A549 (cell line): Measurements from ENCODE around the gene MYO1C. TPM values are rescaled to one million over a fixed set of nuclear protein-coding genes. Genes with fewer than 3 reads are reported as not detected.

Experiments used
- ATAC-seq, 2 experiments: fragments of 200-7000 bp in 1 of 2; fragments of >200 bp in 1 of 2; cut with Nextera tagmentation in 1 of 2; cut with Tn5 transposase in 1 of 2; 3 replicates each; pipeline versions ENCODE4 v1.8.0 to v1.9.1; 2018 to 2020; ENCODE audit warnings: mild to moderate bottlenecking in 1 of 2, moderate library complexity in 1 of 2
- CTCF ChIA-PET: fragments of 300-600 bp; sonication (Branson Sonifier 250); formaldehyde crosslinking; extraction: SDS; loops from one replicate; lab custom pipeline; 2021; ENCODE audit warnings: antibody characterized with exemption, inconsistent platforms; lab: Yijun Ruan, JAX
- POLR2A ChIA-PET: fragments of 350-600 bp; formaldehyde crosslinking; extraction: SDS; loops from one replicate; lab custom pipeline; 2021; ENCODE audit warnings: antibody characterized with exemption, inconsistent platforms; lab: Yijun Ruan, JAX
- DNase-seq, 2 experiments: peaks; one replicate each; pipeline versions ENCODE4 v3.0.0 to v3.0.0-alpha.2; 2011 to 2016; ENCODE audit warnings: low read depth in 1 of 2, low spot score in 1 of 2
- FAIRE-seq: peaks from 2 replicates; lab custom pipeline; 2011; peaks lifted over from hg19 to GRCh38; lab: Jason Lieb, UNC
- H3K27ac ChIP-seq, 2 experiments: fragments of >200 bp; sonication (Bioruptor Twin); formaldehyde crosslinking; 3 replicates each; pipeline ENCODE4 v1.5.1; 2016 to 2017
- H3K4me1 ChIP-seq: fragments of >200 bp; sonication (Bioruptor Twin); formaldehyde crosslinking; 3 replicates; pipeline ENCODE4 v1.6.1; 2016
- H3K4me2 ChIP-seq: fragments of >200 bp; sonication (Bioruptor Twin); formaldehyde crosslinking; 3 replicates; pipeline ENCODE4 v1.6.1; 2016
- H3K4me3 ChIP-seq: fragments of >200 bp; sonication (Bioruptor Twin); formaldehyde crosslinking; 3 replicates; pipeline ENCODE4 v1.5.1; 2016
- H3K9me3 ChIP-seq: fragments of >200 bp; sonication (Bioruptor Twin); formaldehyde crosslinking; 3 replicates; pipeline ENCODE4 v1.6.1; 2016
- BCL3 ChIP-seq: fragments of >200 bp; sonication (Bioruptor Twin); formaldehyde crosslinking; IDR thresholded peaks from 3 replicates; pipeline ENCODE4 v1.6.1; 2016
- CBX2 ChIP-seq: fragments of 200-600 bp; sonication (generic); IDR thresholded peaks from 2 replicates; pipeline ENCODE4 v1.6.1; 2016; ENCODE audit warnings: low read depth, mild to moderate bottlenecking, borderline replicate concordance
- CHD4 ChIP-seq: fragments of 200-600 bp; sonication (generic); IDR thresholded peaks from 2 replicates; pipeline ENCODE4 v1.6.1; 2016; ENCODE audit warnings: antibody characterized with exemption, mild to moderate bottlenecking, borderline replicate concordance
- KDM5A ChIP-seq: fragments of 200-600 bp; sonication (generic); IDR thresholded peaks from 2 replicates; pipeline ENCODE4 v1.6.1; 2016; ENCODE audit warnings: antibody characterized with exemption, mild to moderate bottlenecking
- PHF8 ChIP-seq: fragments of 200-600 bp; sonication (generic); IDR thresholded peaks from 2 replicates; pipeline ENCODE4 v1.6.1; 2016; ENCODE audit warnings: low read depth, mild to moderate bottlenecking, antibody characterized with exemption, moderate library complexity, borderline replicate concordance
- POLR2A ChIP-seq: IDR thresholded peaks from 2 replicates; pipeline ENCODE4 v1.6.1; 2012; ENCODE audit warnings: mild to moderate bottlenecking, low read length
- RAD21 ChIP-seq, 2 experiments: fragments of >200 bp in 1 of 2; sonication (Bioruptor Twin) in 1 of 2; formaldehyde crosslinking in 1 of 2; IDR thresholded peaks in 1 of 2; conservative IDR thresholded peaks in 1 of 2; 2 replicates in 1 of 2; 3 replicates in 1 of 2; pipeline ENCODE4 v1.6.1; 2012 to 2018; ENCODE audit warnings: inconsistent platforms in 1 of 2
- RARB ChIP-seq: fragments of 250-450 bp; sonication (Bioruptor Pico); IDR thresholded peaks from 2 replicates; pipeline ENCODE4 v1.8.0; 2021; ENCODE audit warnings: mild to moderate bottlenecking, moderate library complexity
- RNF2 ChIP-seq: fragments of 200-600 bp; sonication (generic); IDR thresholded peaks from 2 replicates; pipeline ENCODE4 v1.6.1; 2016; ENCODE audit warnings: low read depth, mild to moderate bottlenecking, antibody characterized with exemption, moderate library complexity, borderline replicate concordance
- SMC3 ChIP-seq: fragments of >200 bp; sonication (Bioruptor Twin); formaldehyde crosslinking; IDR thresholded peaks from 3 replicates; pipeline ENCODE4 v1.6.1; 2018; ENCODE audit warnings: inconsistent platforms
- WGBS: methylation state at CpG from one replicate; pipeline ENCODE4 v1.1.6; 2017; ENCODE audit errors: missing lambda C conversion rate; 5-methylcytosine and 5-hydroxymethylcytosine counted together
- polyA plus RNA-seq, 4 experiments: library from polyadenylated mRNA; depleted of rRNA in 3 of 4; stranded (reverse); fragments of >200 nt; fragmentation: RNase III in 1 of 4; extraction: RNeasy Plus Mini Kit Qiagen cat#74134 plus additional on column Dnase treatment in 1 of 4; gene quantifications; 2 replicates in 3 of 4; 3 replicates in 1 of 4; pipeline ENCODE4 v1.2.3, GENCODE V29; 2011 to 2017
- TF ChIP-seq, protein P1 (sequence below): IDR thresholded peaks from 2 replicates; pipeline ENCODE4 v1.6.1; 2012
- TF ChIP-seq, protein P2 (sequence below): fragments of >200 bp; sonication (Bioruptor Twin); formaldehyde crosslinking; IDR thresholded peaks from 3 replicates; pipeline ENCODE4 v1.5.1; 2016
- TF ChIP-seq, protein P3 (sequence below): fragments of 250-450 bp; sonication (Bioruptor Pico); IDR thresholded peaks from 2 replicates; pipeline ENCODE4 v1.5.0; 2021; ENCODE audit warnings: mild to moderate bottlenecking, moderate library complexity, borderline replicate concordance
- TF ChIP-seq, protein P4 (sequence below): fragments of 450-650 bp; IDR thresholded peaks from 2 replicates; pipeline ENCODE4 v1.6.1; 2014; ENCODE audit warnings: antibody characterized with exemption
- TF ChIP-seq, protein P5 (sequence below): IDR thresholded peaks from 2 replicates; pipeline ENCODE4 v1.6.1; 2012

Gene MYO1C
- polyA plus RNA-seq, 2 of the 4 experiments (the other 2 are of a cell fraction), result 101 to 123 TPM

DNA sequence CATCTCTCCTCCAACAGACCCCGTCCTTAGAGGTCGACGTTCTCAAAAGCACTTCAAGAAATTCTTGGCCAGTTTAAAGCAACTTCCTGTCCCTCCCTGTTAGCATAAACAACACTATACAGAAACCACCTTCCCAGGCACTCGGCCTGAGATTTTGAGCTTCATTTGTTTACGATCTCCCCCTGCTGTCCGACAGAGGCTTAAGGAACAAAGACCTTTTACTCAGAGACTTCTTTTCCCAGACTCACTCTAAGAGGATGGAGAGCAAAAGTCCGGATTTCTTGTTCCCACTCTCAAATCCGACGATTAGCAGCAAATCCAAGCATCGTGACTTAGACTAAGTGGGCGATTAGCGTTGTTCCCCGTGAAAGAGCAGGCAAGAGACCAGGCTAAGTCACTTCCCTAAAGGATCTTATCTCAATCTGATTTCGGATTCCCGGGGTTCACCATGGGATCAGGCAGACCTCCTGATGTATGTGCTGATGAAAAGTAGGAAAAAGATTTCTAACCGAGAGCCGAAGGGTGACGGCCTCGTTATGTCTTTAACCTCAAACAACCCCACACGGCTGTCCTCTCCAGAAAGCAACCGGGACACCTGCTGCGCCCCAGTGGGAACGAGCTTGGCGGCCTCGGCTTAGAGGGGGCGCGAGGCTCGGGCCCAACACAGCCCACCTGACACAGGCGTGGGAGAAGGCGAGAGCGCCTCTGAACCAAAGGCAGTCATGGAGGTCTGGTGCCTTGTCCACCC is 23.3 kb upstream of the MYO1C start:
- H3K27ac ChIP-seq, result peak overlapping the region; percentile 75 to 88
- peak overlapping the region; percentile 87 for H3K4me2 ChIP-seq
- peak; percentile 86 to 91 for DNase-seq
- peak; percentile 58 to 66 for ATAC-seq
- H3K9me3 ChIP-seq, result no peaks in the 10 kb centered on the region
- POLR2A ChIA-PET, result interaction anchor here (0.5 to 1.9 kb wide), 29 partner anchors 10 to 262 kb away, joined by 3 to 29 read pairs (median 7); partner anchors contain the start of genes CRK, PITPNA, SLC43A2 and YWHAE
- peak; percentile 77 to 84 for TF ChIP-seq RAD21 (conservative IDR thresholded peaks at IDR 0.05 in 1 of 2, IDR thresholded peaks at IDR 0.05 in 1 of 2)
- no peak for TF ChIP-seq CHD4
- no peak for TF ChIP-seq RNF2
- TF ChIP-seq RARB (CRISPR knock-in tag), result no peak
- TF ChIP-seq, protein P1, sequence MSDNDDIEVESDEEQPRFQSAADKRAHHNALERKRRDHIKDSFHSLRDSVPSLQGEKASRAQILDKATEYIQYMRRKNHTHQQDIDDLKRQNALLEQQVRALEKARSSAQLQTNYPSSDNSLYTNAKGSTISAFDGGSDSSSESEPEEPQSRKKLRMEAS, result peak; percentile 20; the same call in 1 of the 2 replicates
- TF ChIP-seq BCL3, result no peak
- 0 out of 2 replicates have a peak, but pooled peaks have one; percentile 39 for TF ChIP-seq KDM5A
- TF ChIP-seq, protein P2, sequence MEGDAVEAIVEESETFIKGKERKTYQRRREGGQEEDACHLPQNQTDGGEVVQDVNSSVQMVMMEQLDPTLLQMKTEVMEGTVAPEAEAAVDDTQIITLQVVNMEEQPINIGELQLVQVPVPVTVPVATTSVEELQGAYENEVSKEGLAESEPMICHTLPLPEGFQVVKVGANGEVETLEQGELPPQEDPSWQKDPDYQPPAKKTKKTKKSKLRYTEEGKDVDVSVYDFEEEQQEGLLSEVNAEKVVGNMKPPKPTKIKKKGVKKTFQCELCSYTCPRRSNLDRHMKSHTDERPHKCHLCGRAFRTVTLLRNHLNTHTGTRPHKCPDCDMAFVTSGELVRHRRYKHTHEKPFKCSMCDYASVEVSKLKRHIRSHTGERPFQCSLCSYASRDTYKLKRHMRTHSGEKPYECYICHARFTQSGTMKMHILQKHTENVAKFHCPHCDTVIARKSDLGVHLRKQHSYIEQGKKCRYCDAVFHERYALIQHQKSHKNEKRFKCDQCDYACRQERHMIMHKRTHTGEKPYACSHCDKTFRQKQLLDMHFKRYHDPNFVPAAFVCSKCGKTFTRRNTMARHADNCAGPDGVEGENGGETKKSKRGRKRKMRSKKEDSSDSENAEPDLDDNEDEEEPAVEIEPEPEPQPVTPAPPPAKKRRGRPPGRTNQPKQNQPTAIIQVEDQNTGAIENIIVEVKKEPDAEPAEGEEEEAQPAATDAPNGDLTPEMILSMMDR, result peak; percentile 66
- peak; percentile 74 for TF ChIP-seq SMC3
- FAIRE-seq, result peak; percentile 84
- 2% methylated on average over 29 of the region's 31 CpGs for WGBS
- CTCF ChIA-PET, result interaction anchor here (0.7 to 8.4 kb wide), 55 partner anchors 9 to 393 kb away, joined by 3 to 68 read pairs (median 4); partner anchors contain the start of genes BHLHA9, CRK, MYO1C and RILP
- peak overlapping the region; percentile 76 for H3K4me3 ChIP-seq
- H3K4me1 ChIP-seq, result peaks cover 12% of the 10 kb centered on the region; the same call in 2 of the 3 replicates

DNA sequence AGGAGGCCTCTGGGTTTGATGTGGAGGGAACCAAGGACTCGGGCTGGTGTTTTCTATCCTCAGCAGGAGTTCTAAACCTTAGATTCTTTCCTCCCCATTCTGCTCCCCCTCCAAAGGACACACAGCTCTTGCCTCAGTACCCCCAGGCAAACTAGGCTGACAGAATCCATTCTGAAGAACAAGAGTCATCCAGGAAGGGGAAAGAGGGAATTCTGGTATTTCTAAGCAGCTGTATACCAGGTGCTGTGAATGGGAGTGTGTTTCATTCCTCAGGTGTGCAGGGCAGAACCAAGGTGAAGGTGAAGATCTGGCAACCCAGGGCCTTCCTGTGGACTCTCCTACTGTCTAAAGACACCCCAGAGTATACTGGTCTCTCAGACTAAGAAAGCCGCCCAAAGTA is 19.9 kb upstream of the MYO1C start:
- CTCF ChIA-PET, result interaction anchor here (0.6 to 8.4 kb wide), 5 partner anchors 14 to 457 kb away, joined by 3 to 68 read pairs (median 8); no protein-coding TSS in a partner anchor

More for the DNA sequence above, 19.9 kb upstream of the MYO1C start:
- no peak overlapping the region for H3K27ac ChIP-seq
- POLR2A ChIA-PET, result no interaction called here
- ATAC-seq, result no peak
- no peak overlapping the region for H3K4me3 ChIP-seq
- H3K9me3 ChIP-seq, result no peaks in the 10 kb centered on the region
- TF ChIP-seq, protein P3, sequence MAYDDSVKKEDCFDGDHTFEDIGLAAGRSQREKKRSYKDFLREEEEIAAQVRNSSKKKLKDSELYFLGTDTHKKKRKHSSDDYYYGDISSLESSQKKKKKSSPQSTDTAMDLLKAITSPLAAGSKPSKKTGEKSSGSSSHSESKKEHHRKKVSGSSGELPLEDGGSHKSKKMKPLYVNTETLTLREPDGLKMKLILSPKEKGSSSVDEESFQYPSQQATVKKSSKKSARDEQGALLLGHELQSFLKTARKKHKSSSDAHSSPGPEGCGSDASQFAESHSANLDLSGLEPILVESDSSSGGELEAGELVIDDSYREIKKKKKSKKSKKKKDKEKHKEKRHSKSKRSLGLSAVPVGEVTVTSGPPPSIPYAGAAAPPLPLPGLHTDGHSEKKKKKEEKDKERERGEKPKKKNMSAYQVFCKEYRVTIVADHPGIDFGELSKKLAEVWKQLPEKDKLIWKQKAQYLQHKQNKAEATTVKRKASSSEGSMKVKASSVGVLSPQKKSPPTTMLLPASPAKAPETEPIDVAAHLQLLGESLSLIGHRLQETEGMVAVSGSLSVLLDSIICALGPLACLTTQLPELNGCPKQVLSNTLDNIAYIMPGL (CRISPR knock-in tag), result no peak
- no peak for TF ChIP-seq BCL3
- no peak for TF ChIP-seq RARB (CRISPR knock-in tag)
- no peak for TF ChIP-seq PHF8
- TF ChIP-seq, protein P4, sequence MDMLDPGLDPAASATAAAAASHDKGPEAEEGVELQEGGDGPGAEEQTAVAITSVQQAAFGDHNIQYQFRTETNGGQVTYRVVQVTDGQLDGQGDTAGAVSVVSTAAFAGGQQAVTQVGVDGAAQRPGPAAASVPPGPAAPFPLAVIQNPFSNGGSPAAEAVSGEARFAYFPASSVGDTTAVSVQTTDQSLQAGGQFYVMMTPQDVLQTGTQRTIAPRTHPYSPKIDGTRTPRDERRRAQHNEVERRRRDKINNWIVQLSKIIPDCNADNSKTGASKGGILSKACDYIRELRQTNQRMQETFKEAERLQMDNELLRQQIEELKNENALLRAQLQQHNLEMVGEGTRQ, result no peak
- TF ChIP-seq CBX2, result no peak
- TF ChIP-seq, protein P2, result no peak
- TF ChIP-seq, protein P5, sequence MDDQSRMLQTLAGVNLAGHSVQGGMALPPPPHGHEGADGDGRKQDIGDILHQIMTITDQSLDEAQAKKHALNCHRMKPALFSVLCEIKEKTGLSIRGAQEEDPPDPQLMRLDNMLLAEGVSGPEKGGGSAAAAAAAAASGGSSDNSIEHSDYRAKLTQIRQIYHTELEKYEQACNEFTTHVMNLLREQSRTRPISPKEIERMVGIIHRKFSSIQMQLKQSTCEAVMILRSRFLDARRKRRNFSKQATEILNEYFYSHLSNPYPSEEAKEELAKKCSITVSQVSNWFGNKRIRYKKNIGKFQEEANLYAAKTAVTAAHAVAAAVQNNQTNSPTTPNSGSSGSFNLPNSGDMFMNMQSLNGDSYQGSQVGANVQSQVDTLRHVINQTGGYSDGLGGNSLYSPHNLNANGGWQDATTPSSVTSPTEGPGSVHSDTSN, result no peak
- TF ChIP-seq POLR2A, result no peak
- TF ChIP-seq, all 56 proteins: peak for 0
- 90% methylated on average over 2 of the region's 2 CpGs for WGBS
- DNase-seq (no peak), FAIRE-seq (no peak)
- H3K4me1 ChIP-seq, result peaks cover 5% of the 10 kb centered on the region; the same call in 2 of the 3 replicates
- no peak overlapping the region for H3K4me2 ChIP-seq
